H9 (cell line): ENCODE results near the gene ZNF860. TPM values are rescaled to one million over a fixed set of nuclear protein-coding genes. Genes with fewer than 3 reads are reported as not detected.
"Not testable (repeated sequence)": the region's sequence is repeated elsewhere in the genome, so short reads cannot be mapped to it uniquely, and the experiment has no call there.

ENCODE experiments used
- DNase-seq: peaks from one replicate; pipeline ENCODE4 v3.0.0-alpha.2; 2017
- H2AFZ ChIP-seq: one replicate; pipeline ENCODE4 v1.6.1; 2013; ENCODE audit warnings: mild to moderate bottlenecking, low read length, control low read depth, moderate library complexity
- H2AK5ac ChIP-seq: 2 replicates; pipeline ENCODE4 v1.6.1; 2013; ENCODE audit warnings: low read length, control low read depth, mixed read lengths; ENCODE audit not compliant: insufficient read length
- H2BK120ac ChIP-seq: one replicate; pipeline ENCODE4 v1.6.1; 2013; ENCODE audit warnings: low read depth, mild to moderate bottlenecking, low read length, control low read depth, inconsistent platforms; ENCODE audit not compliant: poor library complexity, severe bottlenecking
- H2BK12ac ChIP-seq: 2 replicates; pipeline ENCODE4 v1.6.1; 2013; ENCODE audit warnings: low read length, control low read depth, mixed read lengths, low read depth; ENCODE audit not compliant: insufficient read length
- H2BK15ac ChIP-seq: 2 replicates; pipeline ENCODE4 v1.6.1; 2013; ENCODE audit warnings: low read depth, low read length, control low read depth
- H2BK20ac ChIP-seq: one replicate; pipeline ENCODE4 v1.6.1; 2013; ENCODE audit warnings: low read depth, mild to moderate bottlenecking, low read length, control low read depth, inconsistent platforms; ENCODE audit not compliant: poor library complexity, severe bottlenecking
- H2BK5ac ChIP-seq: 2 replicates; pipeline ENCODE4 v1.6.1; 2013; ENCODE audit warnings: low read length, control low read depth, mixed read lengths; ENCODE audit not compliant: insufficient read length
- H3K14ac ChIP-seq: 2 replicates; pipeline ENCODE4 v1.6.1; 2013; ENCODE audit warnings: low read length, control low read depth; ENCODE audit not compliant: insufficient read depth
- H3K18ac ChIP-seq: 2 replicates; pipeline ENCODE4 v1.6.1; 2013; ENCODE audit warnings: low read depth, mild to moderate bottlenecking, mixed read lengths, low read length, control low read depth; ENCODE audit not compliant: insufficient read length
- H3K23ac ChIP-seq: 2 replicates; pipeline ENCODE4 v1.6.1; 2013; ENCODE audit warnings: low read length, control low read depth, mixed read lengths, low read depth; ENCODE audit not compliant: insufficient read length
- H3K23me2 ChIP-seq: 2 replicates; pipeline ENCODE4 v1.6.1; 2013; ENCODE audit warnings: low read depth, mild to moderate bottlenecking, mixed read lengths, low read length, control low read depth; ENCODE audit not compliant: insufficient read length, poor library complexity, severe bottlenecking
- H3K27ac ChIP-seq: 2 replicates; pipeline ENCODE4 v1.5.1; 2013; ENCODE audit warnings: low read length, control low read depth, mixed read lengths, low read depth; ENCODE audit not compliant: insufficient read length
- H3K27me3 ChIP-seq: 2 replicates; pipeline ENCODE4 v1.6.1; 2013; ENCODE audit warnings: low read length, control low read depth, inconsistent platforms; ENCODE audit not compliant: insufficient read depth
- H3K4ac ChIP-seq: 2 replicates; pipeline ENCODE4 v1.6.1; 2013; ENCODE audit warnings: low read depth, mild to moderate bottlenecking, control low read depth, inconsistent platforms, low read length, moderate library complexity
- H3K4me1 ChIP-seq: 2 replicates; pipeline ENCODE4 v1.6.1; 2013; ENCODE audit warnings: low read length, control low read depth, inconsistent platforms; ENCODE audit not compliant: insufficient read depth
- H3K4me2 ChIP-seq: 2 replicates; pipeline ENCODE4 v1.6.1; 2013; ENCODE audit warnings: low read length, control low read depth, mixed read lengths; ENCODE audit not compliant: insufficient read length, insufficient read depth
- H3K56ac ChIP-seq: 2 replicates; pipeline ENCODE4 v1.6.1; 2013; ENCODE audit warnings: low read depth, mild to moderate bottlenecking, mixed read lengths, low read length, control low read depth; ENCODE audit not compliant: insufficient read length
- H3K79me1 ChIP-seq: 2 replicates; pipeline ENCODE4 v1.6.1; 2013; ENCODE audit warnings: low read depth, mild to moderate bottlenecking, moderate library complexity, low read length, control low read depth, inconsistent platforms; ENCODE audit not compliant: insufficient read depth, poor library complexity, severe bottlenecking
- H3K79me2 ChIP-seq: 2 replicates; pipeline ENCODE4 v1.6.1; 2013; ENCODE audit warnings: low read length, control low read depth, inconsistent platforms; ENCODE audit not compliant: insufficient read depth
- H3K9ac ChIP-seq: 2 replicates; pipeline ENCODE4 v1.6.1; 2013; ENCODE audit warnings: low read length, control low read depth, mixed read lengths; ENCODE audit not compliant: insufficient read length; ENCODE audit errors: extremely low read depth
- H3K9me3 ChIP-seq: one replicate; pipeline ENCODE4 v1.6.1; 2013; ENCODE audit warnings: low read depth, low read length, inconsistent platforms; ENCODE audit not compliant: control insufficient read depth
- H3T11ph ChIP-seq: one replicate; pipeline ENCODE4 v1.6.1; 2013; ENCODE audit warnings: mild to moderate bottlenecking, low read length, control low read depth, inconsistent platforms
- H4K20me1 ChIP-seq: one replicate; pipeline ENCODE4 v1.6.1; 2013; ENCODE audit not compliant: control insufficient read depth, insufficient read length, insufficient read depth
- H4K5ac ChIP-seq: 2 replicates; pipeline ENCODE4 v1.6.1; 2013; ENCODE audit warnings: low read depth, mild to moderate bottlenecking, mixed read lengths, low read length, control low read depth; ENCODE audit not compliant: insufficient read length
- H4K8ac ChIP-seq: replicated peaks from 2 replicates; pipeline ENCODE4 v1.6.1; 2013; ENCODE audit warnings: low read length, control low read depth, mixed read lengths, low read depth; ENCODE audit not compliant: insufficient read length
- H4K91ac ChIP-seq: 2 replicates; pipeline ENCODE4 v1.6.1; 2013; ENCODE audit warnings: low read depth, mild to moderate bottlenecking, moderate library complexity, mixed read lengths, low read length, control low read depth; ENCODE audit not compliant: insufficient read length
- H3K27ac Mint-ChIP-seq, 3 experiments: 2 replicates in 2 of 3; 3 replicates in 1 of 3; pipeline ENCODE4 v1.8.0; 2020 to 2021; ENCODE audit warnings: mixed read lengths in 3 of 3, mild to moderate bottlenecking in 1 of 3, moderate library complexity in 1 of 3
- H3K27me3 Mint-ChIP-seq: 2 replicates; pipeline ENCODE4 v1.8.0; 2021; ENCODE audit warnings: low read depth, mild to moderate bottlenecking, moderate library complexity, mixed read lengths
- H3K36me3 Mint-ChIP-seq, 3 experiments: 2 replicates in 2 of 3; 3 replicates in 1 of 3; pipeline ENCODE4 v1.8.0; 2020 to 2021; ENCODE audit warnings: low read depth in 3 of 3, mixed read lengths in 3 of 3; ENCODE audit not compliant: insufficient read depth in 1 of 3
- H3K4me1 Mint-ChIP-seq, 2 experiments: 2 replicates each; pipeline ENCODE4 v1.8.0; 2020; ENCODE audit warnings: mixed read lengths in 2 of 2
- H3K4me3 Mint-ChIP-seq, 2 experiments: 2 replicates in 1 of 2; 3 replicates in 1 of 2; pipeline ENCODE4 v1.8.0; 2020 to 2021; ENCODE audit warnings: mild to moderate bottlenecking in 2 of 2, mixed read lengths in 2 of 2, moderate library complexity in 1 of 2
- H3K9me3 Mint-ChIP-seq, 2 experiments: 2 replicates in 1 of 2; 3 replicates in 1 of 2; pipeline ENCODE4 v1.8.0; 2020; ENCODE audit warnings: mild to moderate bottlenecking in 2 of 2, mixed read lengths in 2 of 2, moderate library complexity in 1 of 2
- CTCF ChIP-seq: fragments of 200-600 bp; sonication (generic); conservative IDR thresholded peaks from 3 replicates; pipeline ENCODE4 v1.8.0; 2021; ENCODE audit warnings: antibody characterized with exemption, mild to moderate bottlenecking
- WGBS: extraction: QIAGEN DNeasy Blood & Tissue Kit; methylation state at CpG from one replicate; pipeline ENCODE4 v1.1.7; 2013; ENCODE audit warnings: missing lambda C conversion rate, low lambda C conversion rate, mixed read lengths; ENCODE audit not compliant: insufficient read length; ENCODE audit errors: extremely low coverage; 5-methylcytosine and 5-hydroxymethylcytosine counted together
- total RNA-seq: library from RNA; stranded (reverse); gene quantifications from 2 replicates; pipeline ENCODE4 v1.2.1, GENCODE V29; 2021

ZNF860 gene
- total RNA-seq, 1 experiment from 2014 or later = 2.6 TPM

GRCh38 chr3:32010699-32011098 lies 29.1 kb downstream of the ZNF860 start:
- not testable (repeated sequence) for H3K23ac ChIP-seq, H2BK5ac ChIP-seq, H3K27me3 ChIP-seq, H3T11ph ChIP-seq, H3K9ac ChIP-seq, H3K4me3 Mint-ChIP-seq, H3K56ac ChIP-seq, H2BK120ac ChIP-seq, H3K4me2 ChIP-seq, H4K8ac ChIP-seq, H2AK5ac ChIP-seq, H3K27ac Mint-ChIP-seq, H3K79me2 ChIP-seq, H3K14ac ChIP-seq, H2BK15ac ChIP-seq, H3K4ac ChIP-seq, H3K18ac ChIP-seq, H3K4me1 ChIP-seq, H4K20me1 ChIP-seq, H3K23me2 ChIP-seq, H2AFZ ChIP-seq, H3K79me1 ChIP-seq, H4K5ac ChIP-seq, H2BK20ac ChIP-seq, H3K27ac ChIP-seq, H4K91ac ChIP-seq, H3K9me3 ChIP-seq, H3K27me3 Mint-ChIP-seq, H2BK12ac ChIP-seq, H3K4me1 Mint-ChIP-seq
- peak; percentile 37; the same call in 2 of the 3 replicates for TF ChIP-seq CTCF
- Mint-ChIP-seq H3K36me3 (peaks cover 4 to 16% (median 5%) of the 10 kb centered on the region in 3 experiments; a peak in 6 of 7 replicates), H3K9me3 (peaks cover 23 to 27% of the 10 kb centered on the region in 2 experiments)
- peak; percentile 32 for DNase-seq
- no CpG with 5 or more reads among the region's 7 CpGs for WGBS

- not testable (repeated sequence) for H3K4me1 ChIP-seq, H4K8ac ChIP-seq, H3K4ac ChIP-seq, H3K9me3 ChIP-seq, H4K91ac ChIP-seq, H2BK20ac ChIP-seq, H2BK12ac ChIP-seq, H2BK15ac ChIP-seq, H3K18ac ChIP-seq, H3K23ac ChIP-seq, H2BK120ac ChIP-seq, H3K27ac Mint-ChIP-seq, H3K4me2 ChIP-seq, H3K36me3 Mint-ChIP-seq, H2AK5ac ChIP-seq, H3K79me1 ChIP-seq, H3K9ac ChIP-seq, H3T11ph ChIP-seq, H3K27me3 Mint-ChIP-seq, H3K4me1 Mint-ChIP-seq, H4K20me1 ChIP-seq, H3K79me2 ChIP-seq, H3K14ac ChIP-seq, H2AFZ ChIP-seq, H2BK5ac ChIP-seq, H4K5ac ChIP-seq, H3K23me2 ChIP-seq, H3K56ac ChIP-seq, DNase-seq, H3K27ac ChIP-seq, H3K27me3 ChIP-seq, H3K4me3 Mint-ChIP-seq
- WGBS = no CpG with 5 or more reads among the region's 3 CpGs
- H3K9me3 Mint-ChIP-seq = peaks cover 12 to 20% of the 10 kb centered on the region in 2 experiments; a peak in 4 of 5 replicates
Measured at GRCh38 chr3:32015638-32016037, 34.1 kb downstream of the ZNF860 start.
